AG04450 (cell line): ENCODE results near the gene CRACR2B. TPM values are rescaled to one million over a fixed set of nuclear protein-coding genes. Genes with fewer than 3 reads are reported as not detected.

Source experiments
- CTCF ChIA-PET: fragments of 300-600, 350-600 bp; formaldehyde crosslinking; extraction: SDS; loops from one replicate; lab custom pipeline; 2022; ENCODE audit warnings: antibody characterized with exemption, inconsistent platforms; lab: Charles Lee
- POLR2A ChIA-PET: fragments of 350-600 bp; formaldehyde crosslinking; extraction: SDS; loops from one replicate; lab custom pipeline; 2021; ENCODE audit warnings: antibody characterized with exemption, inconsistent platforms; lab: Yijun Ruan, JAX
- DNase-seq: peaks from one replicate; pipeline ENCODE4 v3.0.0-alpha.2; 2011; ENCODE audit warnings: low read depth, low spot score
- H3K27ac ChIP-seq: one replicate; pipeline ENCODE4 v1.5.1; 2012; ENCODE audit warnings: low read depth, low read length, control low read depth
- H3K27me3 ChIP-seq: one replicate; pipeline ENCODE4 v1.6.0; 2012; ENCODE audit warnings: low read length; ENCODE audit not compliant: control insufficient read depth, insufficient read depth
- H3K4me3 ChIP-seq: 2 replicates; pipeline ENCODE4 v1.5.1; 2011; ENCODE audit warnings: mild to moderate bottlenecking, low read depth, low read length, control low read depth
- H3K9me3 ChIP-seq: 2 replicates; pipeline ENCODE4 v1.5.1; 2012; ENCODE audit warnings: low read length; ENCODE audit not compliant: control insufficient read depth, insufficient read depth
- polyA plus RNA-seq: library from polyadenylated mRNA; depleted of rRNA; stranded (reverse); fragments of >200 nt; gene quantifications from 2 replicates; pipeline ENCODE4 v1.2.3, GENCODE V29; 2011
- TF ChIP-seq, protein P1 (sequence below): IDR thresholded peaks from 2 replicates; pipeline ENCODE4 v1.5.1; 2011; ENCODE audit warnings: low read depth, low read length, control low read depth, inconsistent platforms

The CRACR2B gene
- polyA plus RNA-seq, 1 experiment: 0.26 TPM

DNA sequence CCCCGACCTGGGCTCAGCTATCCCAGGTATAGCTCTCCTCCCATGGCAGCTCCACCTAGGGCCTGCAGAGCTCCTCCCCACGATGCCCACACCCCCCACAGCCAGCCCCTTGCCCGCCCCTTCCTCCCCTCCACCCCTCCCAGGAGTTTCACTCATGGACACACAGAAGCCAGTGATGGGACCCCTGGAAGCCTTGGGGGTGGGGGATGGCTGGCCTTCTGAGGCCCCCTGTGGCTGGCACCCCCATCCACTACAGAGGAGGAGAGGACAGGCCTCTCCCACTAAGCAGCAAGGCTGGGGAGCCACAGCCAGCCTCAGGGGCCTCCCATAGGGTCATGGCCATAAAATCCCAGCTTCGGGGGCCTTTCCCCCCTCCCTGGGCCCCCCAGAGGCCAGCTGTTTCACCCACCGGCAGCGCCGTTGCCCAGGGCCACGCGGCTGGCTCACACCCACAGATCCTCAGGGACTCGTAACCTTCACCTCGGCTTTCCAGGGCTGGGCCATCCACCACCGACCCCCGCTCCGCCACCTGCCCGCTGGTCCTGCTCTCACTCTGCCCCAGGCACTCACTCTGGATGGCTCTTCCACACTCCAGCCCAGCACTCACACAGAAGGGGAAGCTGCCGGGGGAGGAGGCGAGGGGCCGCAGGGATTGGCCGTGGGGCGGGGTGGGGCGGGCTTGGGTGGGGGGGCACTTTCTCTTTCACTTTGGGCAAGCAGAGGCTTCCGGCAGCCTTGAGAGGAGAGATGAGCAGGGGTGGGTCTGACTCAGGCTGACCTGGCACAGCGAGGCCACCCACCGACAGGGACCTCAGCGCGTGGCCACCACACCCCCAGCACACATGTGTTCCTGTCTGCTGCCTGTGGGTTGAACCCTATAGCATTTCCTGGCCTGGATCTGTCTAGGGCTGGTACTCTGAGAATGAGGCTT lies 31.8 kb upstream of the CRACR2B start:
- CTCF ChIA-PET: interaction anchor here (1.5 kb wide), 1 partner anchor 12 kb away, joined by 5 read pairs; no protein-coding TSS in a partner anchor

DNA sequence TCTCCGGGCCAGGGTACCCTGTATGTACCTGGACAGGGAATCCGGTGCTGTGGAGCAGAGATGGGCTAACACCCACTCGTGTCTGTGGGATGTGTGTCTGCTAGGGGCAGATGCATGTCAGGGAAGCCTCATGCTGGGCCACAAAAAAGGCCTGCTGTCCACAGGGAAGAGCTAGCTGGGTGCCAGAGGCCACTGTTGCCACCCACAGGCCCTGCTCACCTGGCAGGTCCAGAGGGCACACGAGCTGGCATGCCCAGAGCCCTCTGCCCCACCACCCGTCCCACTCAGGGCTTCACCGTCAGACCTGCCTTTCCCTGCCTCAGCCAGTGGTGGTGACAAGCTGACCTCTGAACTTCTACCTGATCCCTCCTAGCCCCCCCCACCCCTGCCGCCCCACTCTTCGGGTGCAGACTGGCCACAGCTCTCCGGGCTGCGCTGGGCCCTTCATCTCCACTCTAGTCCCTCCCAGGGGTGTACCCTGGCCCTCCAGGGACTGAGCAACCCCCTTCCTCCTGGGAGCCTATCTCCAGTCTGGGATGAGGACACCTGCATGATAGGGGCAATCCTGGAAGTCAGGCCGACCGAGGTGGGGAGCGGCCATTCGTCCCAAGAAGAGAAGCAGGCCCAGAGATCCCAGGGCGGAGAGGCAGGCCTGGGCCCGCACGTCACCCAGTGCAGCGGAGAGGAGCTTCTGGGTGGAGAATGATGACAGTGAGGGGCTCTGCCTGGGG lies 31.0 kb upstream of the CRACR2B start:
- no peaks in the 10 kb centered on the region; the same call in 1 of the 2 replicates for H3K9me3 ChIP-seq
- H3K4me3 ChIP-seq: peak overlapping the region; percentile 78
- DNase-seq: no peak
- TF ChIP-seq, protein P1, sequence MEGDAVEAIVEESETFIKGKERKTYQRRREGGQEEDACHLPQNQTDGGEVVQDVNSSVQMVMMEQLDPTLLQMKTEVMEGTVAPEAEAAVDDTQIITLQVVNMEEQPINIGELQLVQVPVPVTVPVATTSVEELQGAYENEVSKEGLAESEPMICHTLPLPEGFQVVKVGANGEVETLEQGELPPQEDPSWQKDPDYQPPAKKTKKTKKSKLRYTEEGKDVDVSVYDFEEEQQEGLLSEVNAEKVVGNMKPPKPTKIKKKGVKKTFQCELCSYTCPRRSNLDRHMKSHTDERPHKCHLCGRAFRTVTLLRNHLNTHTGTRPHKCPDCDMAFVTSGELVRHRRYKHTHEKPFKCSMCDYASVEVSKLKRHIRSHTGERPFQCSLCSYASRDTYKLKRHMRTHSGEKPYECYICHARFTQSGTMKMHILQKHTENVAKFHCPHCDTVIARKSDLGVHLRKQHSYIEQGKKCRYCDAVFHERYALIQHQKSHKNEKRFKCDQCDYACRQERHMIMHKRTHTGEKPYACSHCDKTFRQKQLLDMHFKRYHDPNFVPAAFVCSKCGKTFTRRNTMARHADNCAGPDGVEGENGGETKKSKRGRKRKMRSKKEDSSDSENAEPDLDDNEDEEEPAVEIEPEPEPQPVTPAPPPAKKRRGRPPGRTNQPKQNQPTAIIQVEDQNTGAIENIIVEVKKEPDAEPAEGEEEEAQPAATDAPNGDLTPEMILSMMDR: no peak
- CTCF ChIA-PET: interaction anchor here (0.7 to 1.1 kb wide), 2 partner anchors 13 to 333 kb away, joined by 3 to 4 read pairs; no protein-coding TSS in a partner anchor
- no peaks in the 10 kb centered on the region for H3K27me3 ChIP-seq
- H3K27ac ChIP-seq: peak overlapping the region; percentile 85
- POLR2A ChIA-PET: interaction anchor here (0.8 to 2.5 kb wide), 5 partner anchors 10 to 22 kb away, joined by 3 to 18 read pairs (median 5); partner anchors contain the start of genes PNPLA2 and RPLP2

More for the DNA sequence above, 31.8 kb upstream of the CRACR2B start:
- no peaks in the 10 kb centered on the region for H3K27me3 ChIP-seq
- TF ChIP-seq, protein P1: no peak
- peak overlapping the region; percentile 85 for H3K27ac ChIP-seq
- POLR2A ChIA-PET: interaction anchor here (0.6 to 2.5 kb wide), 4 partner anchors 13 to 220 kb away, joined by 3 to 18 read pairs (median 6); partner anchors contain the start of gene RPLP2
- peak; percentile 48 for DNase-seq
- peak overlapping the region; percentile 78 for H3K4me3 ChIP-seq
- H3K9me3 ChIP-seq: no peaks in the 10 kb centered on the region; the same call in 1 of the 2 replicates

DNA sequence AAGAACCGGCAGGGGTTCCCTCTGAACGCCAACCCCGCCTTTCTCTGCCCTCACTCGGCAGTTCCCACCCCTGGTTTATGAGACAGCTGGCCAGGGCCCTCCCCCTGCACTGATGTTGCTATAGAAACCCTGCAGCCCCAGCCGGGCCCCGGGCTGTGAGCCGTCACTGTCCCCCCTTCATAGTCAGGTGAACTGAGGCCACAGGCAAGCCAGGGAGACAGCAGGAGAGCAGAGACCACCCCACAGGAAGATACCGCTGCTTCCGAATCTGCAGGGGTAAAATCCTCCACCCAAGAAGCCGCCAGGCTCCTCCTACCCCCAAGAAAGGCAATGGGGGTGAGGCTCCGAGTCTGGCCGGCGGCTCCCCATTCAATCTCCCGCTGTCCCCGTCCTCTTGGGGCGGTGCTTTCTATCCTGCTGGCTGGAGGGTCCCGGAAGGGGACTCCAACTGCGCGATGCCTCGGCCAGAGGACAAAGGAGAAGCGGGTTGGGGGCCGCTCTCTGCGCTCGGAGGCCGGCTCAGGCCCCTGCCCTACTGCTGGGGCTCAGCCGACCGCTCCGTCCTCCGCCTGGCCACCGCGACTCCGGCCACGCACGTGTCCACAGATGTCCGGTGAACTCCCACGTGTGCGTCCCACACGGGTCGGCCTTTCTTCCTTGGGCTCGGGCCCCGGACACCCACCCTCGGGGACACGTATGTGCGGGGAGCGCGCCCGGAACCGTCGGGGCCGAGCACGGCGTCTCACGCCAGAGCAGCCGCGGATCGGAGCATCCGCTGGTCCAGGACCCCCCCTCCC lies 30.2 kb upstream of the CRACR2B start:
- Histone ChIP-seq H3K4me3 (peak overlapping the region; percentile 78), H3K27ac (peak overlapping the region; percentile 85), H3K27me3 (no peaks in the 10 kb centered on the region), H3K9me3 (peaks cover 3% of the 10 kb centered on the region; the same call in 1 of the 2 replicates)
- ChIA-PET POLR2A (interaction anchor here (0.8 to 2.5 kb wide), 5 partner anchors 11 to 22 kb away, joined by 3 to 18 read pairs (median 5); partner anchors contain the start of genes PNPLA2 and RPLP2), CTCF (interaction anchor here (0.7 to 1.1 kb wide), 2 partner anchors 14 to 333 kb away, joined by 3 to 4 read pairs; no protein-coding TSS in a partner anchor)
- DNase-seq: peak; percentile 53
- TF ChIP-seq, protein P1: no peak

DNA sequence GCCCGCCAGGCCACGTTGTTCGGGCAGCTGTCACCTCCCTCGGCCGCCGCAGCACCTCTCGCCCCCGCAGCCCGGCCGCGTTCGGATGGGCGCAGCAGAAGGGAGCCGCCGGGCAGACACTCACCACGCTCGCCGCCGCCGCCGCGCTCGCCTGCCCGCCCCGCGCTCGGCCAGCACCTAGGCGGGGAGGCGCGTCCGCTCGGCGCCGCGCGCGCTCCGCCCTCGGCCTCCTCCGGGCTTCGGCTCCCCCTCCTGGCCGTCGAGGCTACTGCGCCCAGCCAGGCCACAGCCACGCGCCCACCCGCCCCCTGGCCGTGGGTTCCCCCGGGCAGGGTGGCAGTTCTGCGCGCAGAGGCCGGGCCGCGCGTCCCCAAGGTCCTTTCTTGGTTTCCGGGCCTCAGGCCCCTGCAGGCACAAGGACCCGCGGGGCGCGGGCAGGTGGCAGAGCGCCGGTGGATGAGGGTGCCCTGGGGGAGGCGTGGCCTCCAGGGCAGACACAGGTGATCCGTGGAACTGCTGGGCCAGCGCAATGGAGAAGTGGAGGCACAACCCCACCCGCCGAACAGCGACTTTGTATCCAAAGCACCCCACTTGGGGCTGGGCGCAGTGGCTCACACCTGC lies 29.5 kb upstream of the CRACR2B start, which contains the start of gene SLC25A22:
TSS of gene SLC25A22 (minus strand) at position 189 of the 621 bp plus-strand sequence. CDS start 3,275 bp downstream, outside the sequence.
- no peak for DNase-seq
- peaks cover 3% of the 10 kb centered on the region; the same call in 1 of the 2 replicates for H3K9me3 ChIP-seq
- H3K4me3 ChIP-seq: peak within 1 kb of the TSS; percentile 78
- POLR2A ChIA-PET: interaction anchor here (1.0 kb wide), 1 partner anchor 11 kb away, joined by 4 read pairs; the partner anchor contains the start of gene RPLP2
- no peaks in the 10 kb centered on the region for H3K27me3 ChIP-seq
- TF ChIP-seq, protein P1: peak; percentile 54
- CTCF ChIA-PET: no interaction called here
- H3K27ac ChIP-seq: peak within 1 kb of the TSS; percentile 85
